ENCODE data around the gene PSME3IP1.

Gene PSME3IP1

DNA sequence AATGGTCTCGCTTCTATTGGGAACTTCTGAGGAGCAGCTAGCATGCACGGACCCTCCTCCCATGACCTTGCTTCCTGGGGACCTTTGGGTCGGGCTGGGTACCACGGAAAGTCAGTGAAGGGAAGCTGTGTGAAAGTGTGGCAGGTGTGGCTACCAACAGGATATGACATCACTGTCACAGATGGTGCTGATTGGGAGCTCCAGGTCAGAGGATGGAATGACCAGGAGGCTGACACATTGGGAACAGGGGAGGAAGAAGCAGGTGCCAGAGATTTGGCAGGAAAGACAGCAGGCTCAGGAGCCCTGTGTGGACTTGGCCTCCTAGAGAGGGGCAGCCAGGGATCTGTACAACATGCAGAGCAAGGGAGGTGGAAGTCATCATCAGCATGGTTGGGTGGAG lies 59.4 kb downstream of the PSME3IP1 start:
- TF ChIP-seq POLR2AphosphoS5 (IDR thresholded peaks at IDR 0.05; ENCODE audit: low read depth, low read length) (no peak), TAF1 (IDR thresholded peaks at IDR 0.05; ENCODE audit: borderline replicate concordance, low read depth, low read length) (no peak), POLR2A (IDR thresholded peaks at IDR 0.05; ENCODE audit: low read depth, low read length) (no peak)
- FAIRE-seq, result peak; percentile 57
- DNase-seq (ENCODE audit: insufficient read length), result no peak

DNA sequence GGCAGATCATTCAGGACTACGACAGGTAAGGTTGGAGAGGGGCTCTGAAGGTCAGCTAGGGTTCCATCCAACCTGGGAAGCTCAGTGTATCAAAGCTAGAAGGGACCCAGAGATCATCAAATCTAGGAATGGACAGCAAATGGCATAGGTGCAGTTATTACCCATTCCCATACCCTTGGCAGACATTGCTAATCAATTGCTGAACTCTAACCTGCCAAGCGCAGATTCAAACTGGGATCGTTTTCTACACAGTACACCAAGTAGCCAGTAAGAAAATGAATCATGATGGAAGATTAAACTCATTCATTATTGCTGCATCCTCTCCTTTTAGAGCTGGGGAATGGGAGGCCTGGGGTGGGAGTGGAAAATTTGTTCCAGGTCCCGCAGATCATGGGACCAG lies 59.9 kb downstream of the PSME3IP1 start:
- TF ChIP-seq POLR2AphosphoS5 (IDR thresholded peaks at IDR 0.05; ENCODE audit: low read depth, low read length), result no peak
- TF ChIP-seq TAF1 (IDR thresholded peaks at IDR 0.05; ENCODE audit: borderline replicate concordance, low read depth, low read length), result no peak
- no peak for TF ChIP-seq POLR2A (IDR thresholded peaks at IDR 0.05; ENCODE audit: low read depth, low read length)
- DNase-seq (ENCODE audit: insufficient read length) (no peak), FAIRE-seq (no peak)

DNA sequence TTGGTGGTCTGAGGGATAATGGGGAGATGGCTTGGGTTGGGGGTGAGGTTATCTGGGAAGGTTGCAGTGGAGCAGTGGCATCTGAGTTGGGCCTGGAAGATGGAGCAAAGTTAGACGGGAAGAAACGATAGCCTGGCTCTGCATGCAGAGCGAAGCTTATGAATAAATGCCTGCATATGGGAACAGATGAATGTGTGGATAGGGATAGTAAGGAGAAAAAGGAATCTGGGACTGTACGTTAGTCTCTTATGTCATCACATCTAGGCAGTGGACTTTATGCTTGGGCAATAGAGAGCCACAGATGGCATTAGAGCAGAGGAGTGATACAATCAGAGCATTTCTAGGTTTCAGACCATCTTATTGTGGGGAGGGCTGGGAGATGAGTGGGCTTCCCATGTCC lies 60.5 kb downstream of the PSME3IP1 start:
- DNase-seq (ENCODE audit: insufficient read length), result no peak
- peak; percentile 53 for FAIRE-seq
- TF ChIP-seq POLR2AphosphoS5 (IDR thresholded peaks at IDR 0.05; ENCODE audit: low read depth, low read length), result no peak
- TF ChIP-seq POLR2A (IDR thresholded peaks at IDR 0.05; ENCODE audit: low read depth, low read length), result no peak
- TF ChIP-seq TAF1 (IDR thresholded peaks at IDR 0.05; ENCODE audit: borderline replicate concordance, low read depth, low read length), result no peak

DNA sequence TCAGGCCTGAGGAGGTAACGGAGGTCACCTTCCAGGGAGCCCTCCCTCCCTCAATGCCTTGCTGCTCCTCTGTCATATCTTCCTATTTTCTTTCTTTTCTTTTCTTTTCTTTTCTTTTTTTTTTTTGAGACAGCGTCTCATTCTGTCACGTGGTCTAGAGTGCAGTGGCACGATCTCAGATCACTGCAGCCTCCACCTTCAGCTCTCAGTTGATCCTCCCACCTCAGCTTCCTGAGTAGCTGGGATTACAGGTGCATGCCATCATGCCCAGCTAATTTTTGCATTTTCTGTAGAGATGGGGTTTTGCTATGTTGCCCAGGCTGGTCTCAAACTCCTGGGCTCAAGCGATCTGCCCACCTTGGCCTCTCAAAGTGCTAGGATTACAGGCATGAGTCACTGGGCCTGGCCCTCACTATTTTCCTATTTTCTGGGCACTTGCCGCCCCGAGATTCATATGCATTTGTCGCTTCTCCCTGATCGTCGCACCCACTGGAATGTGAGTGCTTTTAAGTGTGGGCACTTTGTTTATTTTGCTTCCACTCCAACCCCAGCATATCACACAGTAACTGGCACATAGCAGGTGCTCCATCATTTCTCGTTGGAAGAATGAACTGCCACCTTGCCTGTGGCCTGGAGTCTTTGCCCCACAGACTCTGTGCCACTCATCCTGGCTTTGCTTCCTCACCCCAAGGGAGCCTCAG lies 61.7 kb downstream of the PSME3IP1 start:
- FAIRE-seq (no peak), DNase-seq (ENCODE audit: insufficient read length) (no peak)
- TF ChIP-seq TAF1 (IDR thresholded peaks at IDR 0.05; ENCODE audit: borderline replicate concordance, low read depth, low read length) (no peak), POLR2AphosphoS5 (IDR thresholded peaks at IDR 0.05; ENCODE audit: low read depth, low read length) (no peak), POLR2A (IDR thresholded peaks at IDR 0.05; ENCODE audit: low read depth, low read length) (no peak)

DNA sequence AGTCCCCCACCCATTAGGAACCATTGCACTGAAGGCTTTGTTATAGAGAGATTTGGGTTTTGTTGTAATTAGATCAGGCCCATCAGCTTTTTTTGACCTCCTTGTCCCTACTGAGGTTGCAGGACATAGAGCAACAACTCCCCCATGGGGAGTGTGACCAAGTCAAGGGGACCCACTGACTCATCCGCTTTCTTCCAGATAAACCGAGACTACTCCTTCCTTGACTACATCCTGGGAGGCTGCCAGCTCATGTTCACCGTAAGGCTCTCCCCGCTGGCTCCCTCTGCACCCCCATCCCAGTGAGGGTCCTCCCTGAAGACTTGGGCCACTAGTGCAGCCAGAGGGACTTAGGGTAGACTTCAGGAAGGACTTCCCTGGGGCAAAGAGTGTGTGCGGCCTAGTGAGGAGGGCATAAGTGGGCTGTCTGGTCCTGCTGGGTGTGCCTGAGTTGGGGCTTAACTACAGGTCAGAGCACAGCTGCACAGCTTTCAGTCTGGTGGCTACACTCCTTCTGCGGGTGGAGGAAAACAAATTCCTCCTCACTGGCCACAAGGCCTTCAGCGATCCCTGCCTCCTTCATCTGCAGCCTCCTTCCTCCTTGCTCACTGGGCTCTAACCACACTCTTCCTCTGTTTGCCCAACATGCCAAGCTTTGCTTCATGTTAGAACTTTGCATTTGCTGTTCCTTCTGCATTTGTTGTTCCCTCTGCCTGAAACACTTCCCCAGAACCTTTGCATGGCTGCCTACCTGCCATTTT lies 62.4 kb downstream of the PSME3IP1 start:
- no peak for FAIRE-seq
- TF ChIP-seq POLR2A (IDR thresholded peaks at IDR 0.05; ENCODE audit: low read depth, low read length), result no peak
- no peak for TF ChIP-seq TAF1 (IDR thresholded peaks at IDR 0.05; ENCODE audit: borderline replicate concordance, low read depth, low read length)
- no peak for TF ChIP-seq POLR2AphosphoS5 (IDR thresholded peaks at IDR 0.05; ENCODE audit: low read depth, low read length)

DNA sequence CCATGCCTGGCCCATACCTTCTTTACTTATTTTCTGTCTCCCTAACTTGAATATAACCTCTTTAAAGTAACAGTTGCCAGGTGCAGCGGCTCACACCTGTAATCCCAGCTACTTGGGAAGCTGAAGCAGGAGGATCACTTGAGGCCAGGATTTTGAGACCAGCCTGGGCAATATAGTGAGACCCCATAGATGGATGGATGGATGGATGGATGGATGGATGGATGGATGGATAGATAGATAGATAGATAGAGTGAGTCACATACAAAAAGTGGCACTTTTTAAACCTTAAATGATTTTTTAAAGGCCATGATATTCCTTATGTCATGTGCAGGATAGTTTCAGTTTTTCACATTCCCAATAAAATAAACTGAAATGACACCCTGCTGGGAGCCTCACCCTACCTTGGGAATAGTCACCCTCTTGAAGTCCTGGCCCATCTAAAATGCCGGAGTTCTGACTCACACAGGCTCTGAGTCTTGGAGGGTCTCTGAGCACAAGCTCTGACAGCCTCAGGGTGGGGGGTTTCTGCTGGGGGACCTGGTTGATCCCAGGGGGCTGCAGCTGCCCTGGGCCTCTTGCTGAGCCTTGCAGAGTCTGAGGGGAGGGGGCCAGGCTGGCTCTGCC lies 67.3 kb downstream of the PSME3IP1 start:
- no peak for TF ChIP-seq POLR2AphosphoS5 (IDR thresholded peaks at IDR 0.05; ENCODE audit: low read depth, low read length)
- TF ChIP-seq TAF1 (IDR thresholded peaks at IDR 0.05; ENCODE audit: borderline replicate concordance, low read depth, low read length), result no peak
- no peak for TF ChIP-seq POLR2A (IDR thresholded peaks at IDR 0.05; ENCODE audit: low read depth, low read length)
- FAIRE-seq, result no peak

More for the DNA sequence above, 62.4 kb downstream of the PSME3IP1 start:
- DNase-seq (ENCODE audit: insufficient read length), result no peak

DNA sequence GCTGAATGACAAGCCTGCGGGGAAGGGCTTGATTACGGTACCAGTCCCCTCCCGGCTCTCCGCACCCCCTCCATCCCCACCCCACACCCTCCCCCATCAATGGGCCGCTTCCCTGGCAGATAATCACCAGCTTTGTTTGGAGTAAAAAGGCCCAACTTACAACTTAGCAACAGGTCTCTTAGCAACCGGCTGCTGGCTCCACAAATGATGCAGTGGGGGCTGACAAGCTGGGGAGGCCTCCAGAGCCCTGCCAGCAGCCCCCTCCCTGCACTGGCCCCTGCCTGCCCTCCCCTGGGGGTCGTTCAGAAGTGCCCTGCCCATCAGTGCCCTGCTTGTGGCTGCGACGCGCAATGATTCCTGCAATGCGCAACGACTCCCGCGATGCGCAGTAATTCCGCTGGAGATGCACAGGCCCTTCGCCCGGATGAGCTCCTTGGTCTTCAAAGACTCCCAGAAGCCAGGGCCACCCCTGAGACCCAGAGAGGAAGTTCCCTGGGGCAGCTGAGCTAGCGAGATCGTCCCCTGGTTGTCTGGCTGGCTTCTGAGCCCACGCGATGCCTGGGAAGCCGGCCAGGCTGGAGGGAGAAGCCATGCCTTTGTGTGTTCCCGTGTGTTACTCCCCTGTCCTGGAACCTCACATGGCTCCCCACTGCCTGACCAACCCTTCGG lies 70.2 kb downstream of the PSME3IP1 start:
- FAIRE-seq (no peak), DNase-seq (ENCODE audit: insufficient read length) (no peak)
- TF ChIP-seq TAF1 (IDR thresholded peaks at IDR 0.05; ENCODE audit: borderline replicate concordance, low read depth, low read length) (no peak), POLR2AphosphoS5 (IDR thresholded peaks at IDR 0.05; ENCODE audit: low read depth, low read length) (no peak), POLR2A (IDR thresholded peaks at IDR 0.05; ENCODE audit: low read depth, low read length) (no peak)

More for the DNA sequence above, 67.3 kb downstream of the PSME3IP1 start:
- DNase-seq (ENCODE audit: insufficient read length), result no peak

DNA sequence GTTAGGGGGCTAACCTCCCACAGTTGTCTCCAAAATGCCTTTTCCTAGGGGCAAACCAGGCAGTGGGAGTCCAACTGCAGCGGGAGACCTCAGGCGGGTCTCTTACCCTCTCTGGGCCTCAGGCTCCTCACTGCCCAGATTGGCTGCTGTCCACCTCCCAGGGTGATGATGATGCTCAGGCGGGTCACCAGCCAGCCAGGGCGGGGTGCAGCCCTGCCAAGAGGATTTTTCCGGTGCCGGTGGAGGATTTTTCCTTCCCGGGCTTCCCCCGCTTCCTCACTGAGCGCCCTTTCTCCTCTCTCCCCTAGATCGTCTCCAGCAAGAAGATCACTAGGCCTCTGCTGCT lies 70.7 kb downstream of the PSME3IP1 start:
- no peak for FAIRE-seq
- TF ChIP-seq POLR2AphosphoS5 (IDR thresholded peaks at IDR 0.05; ENCODE audit: low read depth, low read length), result no peak
- no peak for TF ChIP-seq POLR2A (IDR thresholded peaks at IDR 0.05; ENCODE audit: low read depth, low read length)
- no peak for TF ChIP-seq TAF1 (IDR thresholded peaks at IDR 0.05; ENCODE audit: borderline replicate concordance, low read depth, low read length)
- no peak for DNase-seq (ENCODE audit: insufficient read length)

DNA sequence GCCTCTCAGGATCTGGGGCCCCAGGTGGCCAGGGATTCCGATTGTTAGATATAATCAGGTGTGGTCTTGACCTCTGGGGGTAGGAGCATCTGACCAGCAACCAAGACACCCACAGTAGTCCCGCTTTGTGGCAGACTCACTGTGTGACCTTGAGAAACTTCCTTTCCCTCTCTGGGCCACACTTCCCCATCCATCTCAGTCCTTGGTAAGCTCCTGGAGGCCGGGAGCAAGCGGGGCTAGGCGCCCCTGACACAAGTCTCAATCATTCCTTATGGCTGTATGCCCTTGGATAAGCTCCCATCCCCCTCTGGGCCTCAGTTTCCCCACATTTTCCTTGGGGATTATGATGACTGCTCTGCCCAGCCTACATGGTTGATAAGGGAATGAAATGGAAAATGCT lies 72.2 kb downstream of the PSME3IP1 start:
- DNase-seq (ENCODE audit: insufficient read length) (no peak), FAIRE-seq (no peak)
- no peak for TF ChIP-seq TAF1 (IDR thresholded peaks at IDR 0.05; ENCODE audit: borderline replicate concordance, low read depth, low read length)
- no peak for TF ChIP-seq POLR2AphosphoS5 (IDR thresholded peaks at IDR 0.05; ENCODE audit: low read depth, low read length)
- TF ChIP-seq POLR2A (IDR thresholded peaks at IDR 0.05; ENCODE audit: low read depth, low read length), result no peak

DNA sequence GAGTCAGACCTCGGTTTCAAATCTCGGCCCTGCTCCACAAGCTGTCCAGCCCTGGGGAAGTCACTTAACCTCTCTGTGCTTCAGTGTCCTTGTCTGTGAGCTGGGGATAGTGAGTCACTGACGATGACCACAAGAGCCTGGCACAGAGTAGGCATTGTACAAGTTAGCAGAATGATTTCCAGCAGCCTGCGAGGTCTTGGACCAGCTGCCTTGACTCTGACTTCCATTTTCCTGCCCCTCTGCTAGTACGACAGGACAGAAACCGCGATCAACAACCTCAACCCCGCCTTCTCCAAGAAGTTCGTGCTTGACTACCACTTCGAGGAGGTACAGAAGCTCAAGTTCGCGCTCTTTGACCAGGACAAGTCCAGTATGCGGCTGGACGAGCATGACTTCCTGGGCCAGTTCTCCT lies 72.8 kb downstream of the PSME3IP1 start:
- TF ChIP-seq POLR2AphosphoS5 (IDR thresholded peaks at IDR 0.05; ENCODE audit: low read depth, low read length) (no peak), POLR2A (IDR thresholded peaks at IDR 0.05; ENCODE audit: low read depth, low read length) (no peak), TAF1 (IDR thresholded peaks at IDR 0.05; ENCODE audit: borderline replicate concordance, low read depth, low read length) (no peak)
- peak; percentile 54 for FAIRE-seq
- DNase-seq (ENCODE audit: insufficient read length), result no peak

DNA sequence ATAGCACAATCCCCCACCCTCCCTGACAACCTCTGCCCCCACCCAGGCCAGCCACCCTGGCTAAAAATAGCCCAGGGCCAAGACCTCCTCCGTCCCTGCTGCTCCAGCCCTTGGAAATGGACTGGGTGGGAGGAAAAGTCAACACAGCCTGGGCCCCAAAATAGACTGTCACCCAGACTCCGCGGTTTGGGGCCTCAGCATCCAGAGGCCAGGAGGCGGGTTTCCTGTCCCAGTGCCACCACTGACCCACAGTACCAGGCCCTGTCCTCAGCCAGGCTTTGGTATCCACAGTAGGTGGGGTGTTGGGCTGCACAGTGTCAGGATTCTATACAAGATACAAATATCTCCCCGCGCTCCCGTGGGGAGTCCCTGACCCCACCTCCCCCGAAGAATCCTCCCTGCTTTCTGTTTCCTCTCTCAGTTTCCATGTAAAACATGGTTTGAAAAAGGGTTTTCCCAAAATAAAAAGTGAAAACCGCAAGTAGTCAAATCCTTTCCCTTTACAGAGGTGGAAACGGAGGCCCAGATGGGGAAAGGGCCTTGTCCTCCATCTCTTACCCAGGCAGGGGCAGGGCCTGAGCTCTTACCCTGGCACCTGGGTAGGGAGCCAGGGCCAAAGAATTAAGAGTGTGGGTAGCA lies 73.3 kb downstream of the PSME3IP1 start:
- FAIRE-seq, result no peak
- DNase-seq (ENCODE audit: insufficient read length), result no peak
- TF ChIP-seq POLR2AphosphoS5 (IDR thresholded peaks at IDR 0.05; ENCODE audit: low read depth, low read length) (no peak), POLR2A (IDR thresholded peaks at IDR 0.05; ENCODE audit: low read depth, low read length) (no peak), TAF1 (IDR thresholded peaks at IDR 0.05; ENCODE audit: borderline replicate concordance, low read depth, low read length) (no peak)

Data from GM12892 (cell line).